K562 (cell line): ENCODE results near the gene PRKCE.

Source experiments
- CTCF ChIP-seq, 3 experiments: IDR thresholded peaks in 2 of 3; conservative IDR thresholded peaks in 1 of 3; 2 replicates each; pipeline ENCODE4 v1.5.1; 2011 to 2012; ENCODE audit warnings: low read length in 3 of 3, mild to moderate bottlenecking in 3 of 3, control low read depth in 2 of 3, improper control_type of control experiment in 1 of 3, inconsistent platforms in 1 of 3, low read depth in 1 of 3, mixed read lengths in 1 of 3, moderate library complexity in 1 of 3; ENCODE audit not compliant: insufficient read depth in 2 of 3
- FOXK1 ChIP-seq: sonication (generic); formaldehyde crosslinking; IDR thresholded peaks from 2 replicates; pipeline ENCODE4 v1.8.0; 2022; ENCODE audit warnings: missing genetic modification reagents, mild to moderate bottlenecking, borderline replicate concordance
- GATAD2B ChIP-seq: fragments of 450-650 bp; IDR thresholded peaks from 2 replicates; pipeline ENCODE4 v1.6.1; 2017; ENCODE audit warnings: mild to moderate bottlenecking, borderline replicate concordance
- KLF13 ChIP-seq: fragments of 450-650 bp; IDR thresholded peaks from 2 replicates; pipeline ENCODE4 v1.6.1; 2016; ENCODE audit warnings: missing genetic modification characterization, low read depth, mild to moderate bottlenecking, missing compliant biosample characterization, moderate library complexity, borderline replicate concordance
- KLF6 ChIP-seq: fragments of 250-450 bp; sonication (Bioruptor Pico); IDR thresholded peaks from 2 replicates; pipeline ENCODE4 v1.4.0; 2020; ENCODE audit warnings: mild to moderate bottlenecking, moderate library complexity, borderline replicate concordance
- RAD51 ChIP-seq: fragments of 450-650 bp; IDR thresholded peaks from 2 replicates; pipeline ENCODE4 v1.7.1; 2016; ENCODE audit warnings: low read depth, mild to moderate bottlenecking, borderline replicate concordance

- TF ChIP-seq GATAD2B (no peak), KLF6 (CRISPR knock-in tag) (no peak), RAD51 (no peak), CTCF (IDR thresholded peaks at IDR 0.05 in 2 of 3, conservative IDR thresholded peaks at IDR 0.05 in 1 of 3; ENCODE audit: insufficient read depth in 2 of 3, low read depth in 1 of 3, low read length in 3 of 3) (no peak), FOXK1 (CRISPR knock-in tag) (no peak), KLF13 (tag) (no peak)
These were observed 258.3 kb downstream of the PRKCE start for GRCh38 chr2:45909677-45910191.
